Prostate gland (tissue), 2 donors: Measurements from ENCODE around the gene TMEM131.

Source experiments
- POLR2A ChIP-seq: fragments of 450-650 bp; IDR thresholded peaks from one replicate; pipeline ENCODE4 v1.6.1; 2016; ENCODE audit warnings: antibody characterized with exemption, mild to moderate bottlenecking
- TF ChIP-seq, protein P1 (sequence below), 4 experiments: fragments of 200-600 bp in 2 of 4; fragments of 450-650 bp in 2 of 4; sonication (generic) in 2 of 4; IDR thresholded peaks; 1 replicate in 3 of 4; 2 replicates in 1 of 4; pipeline ENCODE4 v1.5.1; 2016 to 2019; ENCODE audit warnings: antibody characterized with exemption in 4 of 4, mild to moderate bottlenecking in 2 of 4, moderate library complexity in 2 of 4

DNA sequence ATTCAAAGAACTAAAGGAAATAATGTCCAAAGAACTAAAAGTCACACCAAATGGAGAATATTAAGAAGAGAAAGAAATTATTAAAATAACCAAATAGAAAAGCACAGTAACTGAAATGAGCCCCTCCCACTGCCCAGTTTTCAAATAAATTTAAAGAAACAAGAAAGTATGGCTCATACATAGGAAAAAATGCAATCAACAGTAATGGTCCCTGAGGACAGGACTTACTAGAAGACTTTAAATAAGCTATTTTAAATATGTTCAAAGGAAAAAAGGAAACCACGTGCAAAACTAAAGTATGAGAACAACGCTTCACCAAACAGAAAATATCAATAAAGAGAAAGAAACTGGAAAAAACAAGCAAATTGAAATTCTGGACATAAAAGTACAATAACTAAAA, 58.9 kb downstream of the TMEM131 start:
- TF ChIP-seq, protein P1, sequence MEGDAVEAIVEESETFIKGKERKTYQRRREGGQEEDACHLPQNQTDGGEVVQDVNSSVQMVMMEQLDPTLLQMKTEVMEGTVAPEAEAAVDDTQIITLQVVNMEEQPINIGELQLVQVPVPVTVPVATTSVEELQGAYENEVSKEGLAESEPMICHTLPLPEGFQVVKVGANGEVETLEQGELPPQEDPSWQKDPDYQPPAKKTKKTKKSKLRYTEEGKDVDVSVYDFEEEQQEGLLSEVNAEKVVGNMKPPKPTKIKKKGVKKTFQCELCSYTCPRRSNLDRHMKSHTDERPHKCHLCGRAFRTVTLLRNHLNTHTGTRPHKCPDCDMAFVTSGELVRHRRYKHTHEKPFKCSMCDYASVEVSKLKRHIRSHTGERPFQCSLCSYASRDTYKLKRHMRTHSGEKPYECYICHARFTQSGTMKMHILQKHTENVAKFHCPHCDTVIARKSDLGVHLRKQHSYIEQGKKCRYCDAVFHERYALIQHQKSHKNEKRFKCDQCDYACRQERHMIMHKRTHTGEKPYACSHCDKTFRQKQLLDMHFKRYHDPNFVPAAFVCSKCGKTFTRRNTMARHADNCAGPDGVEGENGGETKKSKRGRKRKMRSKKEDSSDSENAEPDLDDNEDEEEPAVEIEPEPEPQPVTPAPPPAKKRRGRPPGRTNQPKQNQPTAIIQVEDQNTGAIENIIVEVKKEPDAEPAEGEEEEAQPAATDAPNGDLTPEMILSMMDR (IDR thresholded peaks at IDR 0.05) = no peak
- TF ChIP-seq POLR2A = no peak
